ENCODE results near the gene APBB1.

APBB1 gene

DNA sequence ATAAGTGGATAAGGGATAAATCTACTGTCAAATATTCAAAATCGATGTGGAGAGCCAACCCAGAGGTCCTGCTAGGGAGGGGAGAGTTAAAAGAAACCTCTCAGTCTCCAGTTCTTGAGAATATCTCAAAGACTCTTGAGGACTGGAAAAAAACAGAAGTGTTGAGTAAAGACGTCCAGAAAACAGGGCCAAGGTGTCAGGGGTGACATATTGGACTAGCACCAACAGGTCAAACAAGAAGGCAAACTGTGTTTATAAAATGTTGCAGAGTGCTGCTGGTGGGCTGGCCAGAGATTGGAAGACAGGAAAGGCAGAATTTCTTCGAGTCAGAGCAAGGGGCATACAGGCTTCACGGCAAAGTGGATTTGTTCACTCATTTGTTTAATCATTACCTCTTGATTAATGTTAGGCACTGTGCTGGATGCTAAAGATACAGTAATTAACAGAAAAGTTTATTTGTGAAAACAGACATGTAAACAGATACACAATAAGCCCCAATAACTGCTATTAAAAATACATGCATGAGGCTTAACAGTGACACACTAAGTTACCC is 62.3 kb downstream of the APBB1 start:
- Histone ChIP-seq H3K4me1 (ENCODE audit: insufficient read depth, insufficient read length) (no peaks in the 10 kb centered on the region), H3K4me3 (ENCODE audit: insufficient read length, low read depth) (no peak overlapping the region), H3K9ac (ENCODE audit: insufficient read length, low read depth) (no peak overlapping the region), H3K27me3 (ENCODE audit: insufficient read depth, insufficient read length) (no peaks in the 10 kb centered on the region), H3K9me3 (ENCODE audit: insufficient read depth, low read length) (no peaks in the 10 kb centered on the region), H3K36me3 (ENCODE audit: insufficient read depth, insufficient read length, low read length) (no peaks in the 10 kb centered on the region)
- no peak for DNase-seq (ENCODE audit: low read depth, low spot score)
- TF ChIP-seq YY1 (IDR thresholded peaks at IDR 0.05; ENCODE audit: insufficient read depth, insufficient read length) = no peak
- no peak for TF ChIP-seq ZNF274 (IDR thresholded peaks at IDR 0.05; ENCODE audit: low read depth, low read length)
- no peak for TF ChIP-seq SUZ12 (IDR thresholded peaks at IDR 0.05; ENCODE audit: extremely low read depth, insufficient read depth, insufficient read length)

DNA sequence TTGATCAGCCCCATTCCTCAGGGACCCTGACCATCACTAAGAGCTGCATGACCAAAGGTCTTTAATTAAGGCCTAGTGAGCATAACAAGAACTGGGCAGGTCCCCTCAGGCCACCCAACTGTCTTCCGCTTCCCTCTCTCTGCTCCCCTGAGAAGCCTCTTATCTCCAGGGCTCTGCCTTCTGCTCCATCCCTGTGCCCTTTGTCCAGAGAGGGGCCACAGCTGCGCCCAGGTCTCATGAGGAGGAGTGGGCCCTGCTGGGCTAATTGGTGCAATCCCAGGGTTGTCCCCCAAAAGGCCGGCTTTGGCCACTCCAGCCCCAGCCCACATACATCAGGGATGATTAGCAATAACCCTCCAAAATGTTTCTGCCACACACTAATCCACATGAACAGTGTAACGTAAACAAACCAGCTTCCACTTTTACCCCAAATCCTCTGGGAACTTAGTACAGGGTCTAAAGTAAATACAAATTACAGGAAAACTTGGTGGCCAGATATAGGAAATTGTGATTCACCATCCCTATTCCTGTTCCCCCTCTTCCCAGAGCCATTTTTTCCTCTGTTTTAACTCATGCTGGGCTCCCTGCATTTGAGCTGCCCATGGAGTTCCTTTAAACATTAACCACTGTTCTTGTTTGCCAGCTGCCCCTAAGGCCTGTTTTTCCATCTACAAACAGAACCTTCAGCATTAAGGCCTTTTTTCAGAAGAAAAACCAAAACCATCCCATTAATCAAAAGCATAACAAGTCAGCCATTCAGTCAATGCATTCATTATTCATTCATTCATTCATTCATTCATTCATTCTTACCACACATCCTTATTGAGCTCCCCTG is 64.0 kb downstream of the APBB1 start:
- no peak for TF ChIP-seq YY1 (IDR thresholded peaks at IDR 0.05; ENCODE audit: insufficient read depth, insufficient read length)
- no peak for TF ChIP-seq ZNF274 (IDR thresholded peaks at IDR 0.05; ENCODE audit: low read depth, low read length)
- TF ChIP-seq SUZ12 (IDR thresholded peaks at IDR 0.05; ENCODE audit: extremely low read depth, insufficient read depth, insufficient read length) = no peak
- no peaks in the 10 kb centered on the region for H3K9me3 ChIP-seq (ENCODE audit: insufficient read depth, low read length)
- no peaks in the 10 kb centered on the region for H3K4me1 ChIP-seq (ENCODE audit: insufficient read depth, insufficient read length)
- H3K36me3 ChIP-seq (ENCODE audit: insufficient read depth, insufficient read length, low read length) = no peaks in the 10 kb centered on the region
- H3K27me3 ChIP-seq (ENCODE audit: insufficient read depth, insufficient read length) = no peaks in the 10 kb centered on the region
- no peak overlapping the region for H3K9ac ChIP-seq (ENCODE audit: insufficient read length, low read depth)
- no peak overlapping the region for H3K4me3 ChIP-seq (ENCODE audit: insufficient read length, low read depth)
- no peak for DNase-seq (ENCODE audit: low read depth, low spot score)

DNA sequence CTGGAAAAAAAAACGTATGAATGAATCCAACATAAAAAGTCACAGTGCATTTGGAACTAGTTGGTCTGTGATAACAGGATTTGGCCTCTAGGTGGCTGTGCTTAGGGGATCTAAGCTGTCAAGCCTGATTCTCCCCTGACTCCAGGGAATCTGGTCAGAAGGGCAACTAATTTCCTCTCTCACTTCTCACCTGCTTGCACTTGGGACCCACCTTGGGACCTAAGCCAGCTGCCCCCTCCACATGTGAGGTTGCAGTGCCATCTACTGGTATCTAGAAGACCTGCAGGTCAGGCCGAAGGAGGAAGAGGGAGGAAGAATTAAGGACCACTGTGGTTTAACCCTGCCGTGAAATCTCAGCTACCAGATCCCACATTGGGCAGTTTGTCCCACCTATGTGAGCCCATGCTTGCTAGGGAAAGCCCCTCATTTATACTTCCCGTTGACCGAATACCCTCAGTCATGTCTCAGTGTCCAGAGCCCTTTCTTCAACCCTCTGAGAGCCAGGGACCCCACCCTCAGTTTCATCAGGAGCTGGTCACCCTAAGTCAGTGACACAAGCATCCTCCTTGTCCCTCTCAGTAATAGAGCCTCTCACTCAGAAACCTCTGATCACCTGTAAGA is 65.4 kb downstream of the APBB1 start:
- no peaks in the 10 kb centered on the region for H3K4me1 ChIP-seq (ENCODE audit: insufficient read depth, insufficient read length)
- peak; percentile 90 for DNase-seq (ENCODE audit: low read depth, low spot score)
- no peaks in the 10 kb centered on the region for H3K27me3 ChIP-seq (ENCODE audit: insufficient read depth, insufficient read length)
- TF ChIP-seq ZNF274 (IDR thresholded peaks at IDR 0.05; ENCODE audit: low read depth, low read length) (no peak), SUZ12 (IDR thresholded peaks at IDR 0.05; ENCODE audit: extremely low read depth, insufficient read depth, insufficient read length) (no peak), YY1 (IDR thresholded peaks at IDR 0.05; ENCODE audit: insufficient read depth, insufficient read length) (no peak)
- H3K4me3 ChIP-seq (ENCODE audit: insufficient read length, low read depth) = no peak overlapping the region
- no peak overlapping the region for H3K9ac ChIP-seq (ENCODE audit: insufficient read length, low read depth)
- H3K9me3 ChIP-seq (ENCODE audit: insufficient read depth, low read length) = no peaks in the 10 kb centered on the region
- H3K36me3 ChIP-seq (ENCODE audit: insufficient read depth, insufficient read length, low read length) = no peaks in the 10 kb centered on the region

DNA sequence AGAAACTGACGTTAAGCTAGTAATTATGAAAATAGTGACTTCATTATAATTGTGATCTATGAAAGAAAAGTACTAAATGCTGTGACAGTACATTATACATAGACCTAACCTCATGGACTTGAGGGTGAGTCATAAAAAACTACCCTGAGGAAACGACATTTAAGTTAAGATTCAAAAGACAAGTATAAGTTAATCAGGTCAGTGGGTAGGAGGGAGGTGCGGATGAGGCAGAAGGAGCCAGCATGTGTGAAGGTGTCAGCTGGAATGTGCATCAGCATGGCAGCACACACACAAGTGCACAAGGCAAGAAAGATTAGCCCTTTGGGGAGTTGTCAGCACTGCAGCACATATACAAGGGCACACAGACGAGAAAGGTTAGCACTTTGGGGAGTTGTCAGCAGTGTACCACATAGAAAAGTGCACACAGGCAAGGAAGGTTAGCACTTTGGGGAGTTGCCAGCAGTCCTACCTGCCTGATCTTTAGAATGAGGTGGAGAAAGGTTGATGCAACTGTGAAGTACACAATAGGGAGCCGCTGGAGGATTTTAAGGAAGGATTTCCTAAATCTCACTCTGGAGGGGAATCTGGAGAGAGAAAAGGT is 67.0 kb downstream of the APBB1 start:
- Histone ChIP-seq H3K27me3 (ENCODE audit: insufficient read depth, insufficient read length) (no peaks in the 10 kb centered on the region), H3K36me3 (ENCODE audit: insufficient read depth, insufficient read length, low read length) (no peaks in the 10 kb centered on the region), H3K9ac (ENCODE audit: insufficient read length, low read depth) (no peak overlapping the region), H3K9me3 (ENCODE audit: insufficient read depth, low read length) (peaks cover 4% of the 10 kb centered on the region; the same call in 1 of the 2 replicates), H3K4me1 (ENCODE audit: insufficient read depth, insufficient read length) (no peaks in the 10 kb centered on the region), H3K4me3 (ENCODE audit: insufficient read length, low read depth) (no peak overlapping the region)
- no peak for TF ChIP-seq YY1 (IDR thresholded peaks at IDR 0.05; ENCODE audit: insufficient read depth, insufficient read length)
- no peak for TF ChIP-seq ZNF274 (IDR thresholded peaks at IDR 0.05; ENCODE audit: low read depth, low read length)
- TF ChIP-seq SUZ12 (IDR thresholded peaks at IDR 0.05; ENCODE audit: extremely low read depth, insufficient read depth, insufficient read length) = no peak
- DNase-seq (ENCODE audit: low read depth, low spot score) = no peak

DNA sequence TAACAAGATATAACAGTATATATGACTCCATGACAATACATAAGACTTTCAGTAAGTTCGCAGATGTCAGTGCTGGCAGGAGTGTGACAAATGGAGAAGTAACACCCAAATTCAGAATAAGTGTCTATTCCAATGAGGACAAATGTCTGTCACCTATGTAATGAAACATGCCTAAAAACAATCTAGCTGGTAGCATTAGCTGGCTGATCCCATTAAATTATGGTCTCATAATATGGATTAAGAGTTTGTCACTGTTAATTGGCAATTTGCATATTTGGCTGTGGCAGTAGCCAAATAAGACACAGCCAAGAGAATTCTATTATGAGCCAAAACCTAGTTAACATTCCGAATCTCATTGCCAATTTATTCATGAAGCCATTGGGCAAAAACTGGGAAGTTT is 68.4 kb downstream of the APBB1 start:
- H3K9ac ChIP-seq (ENCODE audit: insufficient read length, low read depth) = no peak overlapping the region
- H3K9me3 ChIP-seq (ENCODE audit: insufficient read depth, low read length) = peaks cover 11% of the 10 kb centered on the region; the same call in 1 of the 2 replicates
- H3K36me3 ChIP-seq (ENCODE audit: insufficient read depth, insufficient read length, low read length) = no peaks in the 10 kb centered on the region
- H3K4me3 ChIP-seq (ENCODE audit: insufficient read length, low read depth) = no peak overlapping the region
- TF ChIP-seq YY1 (IDR thresholded peaks at IDR 0.05; ENCODE audit: insufficient read depth, insufficient read length) (no peak), ZNF274 (IDR thresholded peaks at IDR 0.05; ENCODE audit: low read depth, low read length) (no peak), SUZ12 (IDR thresholded peaks at IDR 0.05; ENCODE audit: extremely low read depth, insufficient read depth, insufficient read length) (no peak)
- DNase-seq (ENCODE audit: low read depth, low spot score) = no peak
- no peaks in the 10 kb centered on the region for H3K27me3 ChIP-seq (ENCODE audit: insufficient read depth, insufficient read length)
- H3K4me1 ChIP-seq (ENCODE audit: insufficient read depth, insufficient read length) = no peaks in the 10 kb centered on the region

DNA sequence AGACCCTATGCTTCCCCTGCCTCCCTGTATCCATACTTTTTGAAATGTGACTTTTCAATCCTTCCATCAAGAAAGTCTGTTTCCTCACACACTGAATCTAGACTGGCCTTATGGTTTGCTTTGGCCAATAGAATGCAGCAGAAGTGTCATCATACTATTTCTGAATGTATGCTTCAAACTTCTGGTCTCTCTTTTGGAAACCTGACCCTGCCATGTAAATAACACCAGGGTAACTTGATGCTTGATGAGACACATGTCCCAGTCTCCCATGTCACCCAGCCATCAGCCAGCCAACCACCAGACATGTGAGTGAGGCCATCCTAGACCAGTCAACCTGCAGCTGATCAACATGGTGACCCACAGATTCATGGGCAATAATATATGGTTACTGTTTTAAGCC is 68.9 kb downstream of the APBB1 start:
- Histone ChIP-seq H3K9ac (ENCODE audit: insufficient read length, low read depth) (no peak overlapping the region), H3K27me3 (ENCODE audit: insufficient read depth, insufficient read length) (no peaks in the 10 kb centered on the region), H3K4me3 (ENCODE audit: insufficient read length, low read depth) (no peak overlapping the region), H3K36me3 (ENCODE audit: insufficient read depth, insufficient read length, low read length) (no peaks in the 10 kb centered on the region), H3K4me1 (ENCODE audit: insufficient read depth, insufficient read length) (no peaks in the 10 kb centered on the region), H3K9me3 (ENCODE audit: insufficient read depth, low read length) (peaks cover 11% of the 10 kb centered on the region; the same call in 1 of the 2 replicates)
- DNase-seq (ENCODE audit: low read depth, low spot score) = no peak
- TF ChIP-seq SUZ12 (IDR thresholded peaks at IDR 0.05; ENCODE audit: extremely low read depth, insufficient read depth, insufficient read length) (no peak), ZNF274 (IDR thresholded peaks at IDR 0.05; ENCODE audit: low read depth, low read length) (no peak), YY1 (IDR thresholded peaks at IDR 0.05; ENCODE audit: insufficient read depth, insufficient read length) (no peak)

DNA sequence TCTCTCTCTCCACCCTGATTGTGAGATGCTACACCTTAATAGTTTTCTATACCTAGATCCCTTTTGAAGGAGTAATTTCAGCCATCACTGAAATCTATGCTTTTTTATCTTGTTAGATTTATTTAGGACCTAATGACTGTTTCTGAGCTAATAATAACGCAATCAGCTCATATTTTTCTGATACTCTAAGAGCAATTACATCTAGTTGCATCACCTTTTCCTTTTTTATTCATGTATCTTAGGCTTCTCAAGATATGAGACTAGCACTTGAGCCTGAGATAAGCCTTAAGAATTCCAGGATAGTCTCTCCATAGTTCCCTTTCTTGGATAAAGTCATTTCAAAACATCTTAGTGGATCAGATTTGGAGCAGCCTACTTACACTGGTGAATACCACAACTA is 73.5 kb downstream of the APBB1 start:
- TF ChIP-seq ZNF274 (IDR thresholded peaks at IDR 0.05; ENCODE audit: low read depth, low read length) = no peak
- no peak for TF ChIP-seq SUZ12 (IDR thresholded peaks at IDR 0.05; ENCODE audit: extremely low read depth, insufficient read depth, insufficient read length)
- no peak for TF ChIP-seq YY1 (IDR thresholded peaks at IDR 0.05; ENCODE audit: insufficient read depth, insufficient read length)
- H3K27me3 ChIP-seq (ENCODE audit: insufficient read depth, insufficient read length) = no peaks in the 10 kb centered on the region

More for the DNA sequence above, 73.5 kb downstream of the APBB1 start:
- no peak overlapping the region for H3K9ac ChIP-seq (ENCODE audit: insufficient read length, low read depth)
- no peaks in the 10 kb centered on the region for H3K4me1 ChIP-seq (ENCODE audit: insufficient read depth, insufficient read length)
- H3K4me3 ChIP-seq (ENCODE audit: insufficient read length, low read depth) = no peak overlapping the region
- peaks cover 11% of the 10 kb centered on the region; the same call in 1 of the 2 replicates for H3K9me3 ChIP-seq (ENCODE audit: insufficient read depth, low read length)
- no peak for DNase-seq (ENCODE audit: low read depth, low spot score)
- no peaks in the 10 kb centered on the region for H3K36me3 ChIP-seq (ENCODE audit: insufficient read depth, insufficient read length, low read length)
